PC-3 (cell line): Measurements from ENCODE around the gene TEDC1. TPM values are rescaled to one million over a fixed set of nuclear protein-coding genes. Genes with fewer than 3 reads are reported as not detected.
A peak's percentile ranks its signal among the peaks of the same experiment; 100 is the strongest.

Experiments
- ATAC-seq: fragments of 200-7000 bp; cut with Tn5 transposase; 2 replicates; pipeline ENCODE4 v1.9.1; 2020; ENCODE audit warnings: mild to moderate bottlenecking, moderate library complexity
- BruUV-seq: library from RNA; stranded (reverse); fragments of 400-500 nt; replicated peaks from 2 replicates; lab custom pipeline; 2021; lab: Mats Ljungman, UMichigan
- CTCF ChIA-PET: fragments of 300-600 bp; sonication (Branson Sonifier 250); formaldehyde crosslinking; loops from one replicate; lab custom pipeline; 2022; ENCODE audit warnings: antibody characterized with exemption; lab: Charles Lee
- POLR2A ChIA-PET: fragments of 300-600 bp; sonication (Branson Sonifier 250); formaldehyde crosslinking; loops from one replicate; lab custom pipeline; 2022; ENCODE audit warnings: antibody characterized with exemption; ENCODE audit not compliant: unreplicated experiment; lab: Charles Lee
- DNase-seq: peaks from one replicate; pipeline ENCODE4 v3.0.0-alpha.2; 2015
- H2AFZ ChIP-seq: fragments of 300-600 bp; sonication (generic); 2 replicates; pipeline ENCODE4 v1.6.0; 2016; ENCODE audit warnings: antibody characterized with exemption, low read length
- H3F3A ChIP-seq: fragments of 300-600 bp; sonication (generic); one replicate; pipeline ENCODE4 v1.6.0; 2017; ENCODE audit warnings: antibody characterized with exemption, low read length, control low read depth, mild to moderate bottlenecking; ENCODE audit not compliant: unreplicated experiment
- H3K27ac ChIP-seq: fragments of 300-600 bp; sonication (generic); 2 replicates; pipeline ENCODE4 v1.5.1; 2016; ENCODE audit warnings: mild to moderate bottlenecking, low read length
- H3K27me3 ChIP-seq: fragments of 300-600 bp; sonication (generic); 2 replicates; pipeline ENCODE4 v1.6.1; 2016; ENCODE audit warnings: low read length, mixed read lengths
- H3K36me3 ChIP-seq: fragments of 300-600 bp; sonication (generic); 2 replicates; pipeline ENCODE4 v1.6.1; 2016; ENCODE audit warnings: low read depth, mixed run types, low read length, mixed read lengths
- H3K4me1 ChIP-seq: fragments of 300-600 bp; sonication (generic); 2 replicates; pipeline ENCODE4 v1.5.1; 2016; ENCODE audit warnings: low read length; ENCODE audit not compliant: insufficient read depth
- H3K4me2 ChIP-seq: fragments of 300-600 bp; sonication (generic); 2 replicates; pipeline ENCODE4 v1.6.0; 2016; ENCODE audit warnings: low read length
- H3K4me3 ChIP-seq: fragments of 300-600 bp; sonication (generic); 2 replicates; pipeline ENCODE4 v1.5.1; 2016; ENCODE audit warnings: mild to moderate bottlenecking, low read length, mixed read lengths
- H3K79me2 ChIP-seq: fragments of 300-600 bp; sonication (generic); 2 replicates; pipeline ENCODE4 v1.6.1; 2017; ENCODE audit warnings: low read length, mixed read lengths
- H3K9ac ChIP-seq: fragments of 300-600 bp; sonication (generic); 2 replicates; pipeline ENCODE4 v1.6.0; 2016; ENCODE audit warnings: mild to moderate bottlenecking, low read length
- H3K9me2 ChIP-seq: fragments of 300-600 bp; sonication (generic); replicated peaks from 2 replicates; pipeline ENCODE4 v1.6.1; 2016; ENCODE audit warnings: mixed run types, low read length, mixed read lengths
- H3K9me3 ChIP-seq: fragments of 300-600 bp; sonication (generic); 2 replicates; pipeline ENCODE4 v1.6.1; 2016; ENCODE audit warnings: low read length, mixed read lengths
- H4K20me1 ChIP-seq: fragments of 300-600 bp; sonication (generic); 2 replicates; pipeline ENCODE4 v1.6.1; 2016; ENCODE audit warnings: low read length, mixed read lengths
- CTCF ChIP-seq: fragments of 300-600 bp; sonication (generic); conservative IDR thresholded peaks from 2 replicates; pipeline ENCODE4 v1.5.1; 2017; ENCODE audit warnings: antibody characterized with exemption, low read depth, mild to moderate bottlenecking, low read length
- EZH2 ChIP-seq: fragments of 300-600 bp; sonication (generic); IDR thresholded peaks from one replicate; pipeline ENCODE4 v1.6.1; 2017; ENCODE audit warnings: antibody characterized with exemption, mild to moderate bottlenecking, low read length; ENCODE audit not compliant: unreplicated experiment
- EZH2phosphoT487 ChIP-seq: fragments of 300-600 bp; sonication (generic); IDR thresholded peaks from 2 replicates; pipeline ENCODE4 v1.6.1; 2018; ENCODE audit warnings: mild to moderate bottlenecking, antibody characterized with exemption, low read length, borderline replicate concordance
- intact Hi-C: fragments of 100-400 bp; cut with micrococcal nuclease; formaldehyde crosslinking; loops from 2 replicates; pipeline ENCODE4 v1.9.0; 2023
- total RNA-seq: library from RNA; depleted of rRNA; stranded (reverse); fragments of >200 nt; gene quantifications from 2 replicates; pipeline ENCODE4 v1.2.3, GENCODE V29; 2014

The TEDC1 gene
- total RNA-seq, 1 experiment from 2014 or later, result 66.7 TPM

- H3K4me2 ChIP-seq, result no peak overlapping the region
- TF ChIP-seq EZH2 (no peak), EZH2phosphoT487 (no peak), CTCF (no peak)
- no peaks in the 10 kb centered on the region for H3F3A ChIP-seq
- DNase-seq (no peak), ATAC-seq (peak; percentile 10; the same call in 1 of the 2 replicates)
- intact Hi-C loops, result loop anchor here (2.0 kb wide), 1 partner anchor 43 kb away; the partner anchor contains the start of gene TEDC1
- no peaks in the 10 kb centered on the region; the same call in 1 of the 2 replicates for H3K36me3 ChIP-seq
- no peaks in the 10 kb centered on the region for H3K27me3 ChIP-seq
- H3K79me2 ChIP-seq, result no peaks in the 10 kb centered on the region
- H3K9me2 ChIP-seq, result no peaks in the 10 kb centered on the region
- BruUV-seq, result no TSS peak
- H3K4me1 ChIP-seq, result no peaks in the 10 kb centered on the region
- H3K9me3 ChIP-seq, result no peaks in the 10 kb centered on the region
- ChIA-PET POLR2A (no interaction called here), CTCF (no interaction called here)
- no peak overlapping the region for H3K9ac ChIP-seq
- H3K27ac ChIP-seq, result no peak overlapping the region
- H4K20me1 ChIP-seq, result no peaks in the 10 kb centered on the region
- H2AFZ ChIP-seq, result no peak overlapping the region
- H3K4me3 ChIP-seq, result no peak overlapping the region
These were observed 43.1 kb upstream of the TEDC1 start for GRCh38 chr14:105447651-105448640.

- no peak overlapping the region for H3K27ac ChIP-seq
- no peaks in the 10 kb centered on the region for H3K9me2 ChIP-seq
- CTCF ChIA-PET, result no interaction called here
- no peak overlapping the region for H3K4me2 ChIP-seq
- no peaks in the 10 kb centered on the region; the same call in 1 of the 2 replicates for H3K36me3 ChIP-seq
- TF ChIP-seq EZH2phosphoT487 (no peak), CTCF (peak; percentile 69), EZH2 (no peak)
- H4K20me1 ChIP-seq, result no peaks in the 10 kb centered on the region
- BruUV-seq, result no TSS peak
- H3K9me3 ChIP-seq, result no peaks in the 10 kb centered on the region
- no peaks in the 10 kb centered on the region for H3F3A ChIP-seq
- H3K79me2 ChIP-seq, result no peaks in the 10 kb centered on the region
- ATAC-seq (peak; percentile 79), DNase-seq (peak; percentile 48)
- no peak overlapping the region for H3K9ac ChIP-seq
- H2AFZ ChIP-seq, result no peak overlapping the region
- no peaks in the 10 kb centered on the region for H3K4me1 ChIP-seq
- intact Hi-C loops, result loop anchor here (2.0 kb wide), 1 partner anchor 42 kb away; the partner anchor contains the start of gene TEDC1
- POLR2A ChIA-PET, result no interaction called here
- no peaks in the 10 kb centered on the region for H3K27me3 ChIP-seq
- no peak overlapping the region for H3K4me3 ChIP-seq
These were observed 42.3 kb upstream of the TEDC1 start for GRCh38 chr14:105448706-105449111.
